Subcutaneous abdominal adipose tissue (tissue), 5 donors: Measurements from ENCODE around the gene CDKAL1.

Experiments used
- H3K27ac ChIP-seq: one replicate; pipeline ENCODE4 v1.7.0; 2013; ENCODE audit warnings: low read depth, mild to moderate bottlenecking, inconsistent platforms, low read length, moderate library complexity
- H3K27me3 ChIP-seq, 5 donors: one replicate each; pipeline ENCODE4 v1.7.0; 2013; ENCODE audit warnings: low read length in 5 of 5, inconsistent platforms in 1 of 5; ENCODE audit not compliant: control insufficient read depth in 5 of 5, insufficient read depth in 4 of 5
- H3K36me3 ChIP-seq, 5 donors: one replicate each; pipeline ENCODE4 v1.7.0; 2013; ENCODE audit warnings: low read length in 5 of 5; ENCODE audit not compliant: control insufficient read depth in 5 of 5, insufficient read depth in 5 of 5
- H3K4me1 ChIP-seq, 5 donors: one replicate each; pipeline ENCODE4 v1.7.0; 2013; ENCODE audit warnings: low read length in 5 of 5, mild to moderate bottlenecking in 3 of 5, moderate library complexity in 1 of 5; ENCODE audit not compliant: control insufficient read depth in 5 of 5, insufficient read depth in 5 of 5
- H3K4me3 ChIP-seq, 5 donors: one replicate each; pipeline ENCODE4 v1.7.0; 2013; ENCODE audit warnings: low read length in 5 of 5, low read depth in 1 of 5
- H3K9ac ChIP-seq, 5 donors: one replicate each; pipeline ENCODE4 v1.7.0; 2013; ENCODE audit warnings: low read length in 5 of 5, mild to moderate bottlenecking in 4 of 5, moderate library complexity in 3 of 5
- H3K9me3 ChIP-seq, 5 donors: one replicate each; pipeline ENCODE4 v1.7.0; 2013; ENCODE audit warnings: low read length in 5 of 5; ENCODE audit not compliant: control insufficient read depth in 5 of 5
- donor health status: healthy.
- donor health status: healthy.
- donor health status: healthy.
- donor health status: healthy.
- donor health status: healthy.

CDKAL1 gene

GRCh38 chr6:20534295-20535262 lies at the start of gene CDKAL1:
Gene CDKAL1, plus strand, starts transcription at chr6:20534457. Its CDS starts 11,894 bp downstream, at chr6:20546351.
- Histone ChIP-seq H3K9me3 (no peaks in the 10 kb centered on the region), H3K36me3 (peaks cover 0 to 15% (median 3%) of the 10 kb centered on the region in 5 donors), H3K27me3 (no peaks in the 10 kb centered on the region), H3K27ac (peak within 1 kb of the TSS; percentile 88), H3K4me3 (peak within 1 kb of the TSS; percentile 73 to 99 (median 98)), H3K4me1 (peaks cover 0 to 23% (median 18%) of the 10 kb centered on the region in 5 donors), H3K9ac (peak within 1 kb of the TSS; percentile 72 to 99 (median 88))

- peaks cover 0 to 15% (median 12%) of the 10 kb centered on the region in 5 donors for H3K4me1 ChIP-seq
- H3K36me3 ChIP-seq, result peaks cover 8 to 37% (median 13%) of the 10 kb centered on the region in 5 donors
These were observed 47.6 kb upstream of the CDKAL1 start for GRCh38 chr6:20486641-20487040.

GRCh38 chr6:20487669-20488375 lies 46.4 kb upstream of the CDKAL1 start:
- no peak overlapping the region for H3K27ac ChIP-seq
- peaks cover 3 to 34% (median 13%) of the 10 kb centered on the region in 5 donors for H3K36me3 ChIP-seq
- no peak overlapping the region for H3K4me3 ChIP-seq
- no peaks in the 10 kb centered on the region for H3K9me3 ChIP-seq
- H3K9ac ChIP-seq, result no peak overlapping the region
- H3K4me1 ChIP-seq, result peaks cover 0 to 15% (median 12%) of the 10 kb centered on the region in 5 donors
- no peaks in the 10 kb centered on the region for H3K27me3 ChIP-seq

More at GRCh38 chr6:20486641-20487040, 47.6 kb upstream of the CDKAL1 start:
- H3K4me3 ChIP-seq, result no peak overlapping the region
- H3K27me3 ChIP-seq, result no peaks in the 10 kb centered on the region
- H3K27ac ChIP-seq, result no peak overlapping the region
- no peak overlapping the region for H3K9ac ChIP-seq
- no peaks in the 10 kb centered on the region for H3K9me3 ChIP-seq

- peaks cover 0 to 33% (median 13%) of the 10 kb centered on the region in 5 donors for H3K36me3 ChIP-seq
These were observed 43.7 kb upstream of the CDKAL1 start for GRCh38 chr6:20490591-20490990.

GRCh38 chr6:20492099-20492498 lies 42.2 kb upstream of the CDKAL1 start:
- no peak overlapping the region for H3K27ac ChIP-seq
- H3K27me3 ChIP-seq, result no peaks in the 10 kb centered on the region
- H3K9ac ChIP-seq, result no peak overlapping the region
- peaks cover 0 to 1% (median 0%) of the 10 kb centered on the region in 5 donors for H3K4me1 ChIP-seq
- H3K9me3 ChIP-seq, result no peaks in the 10 kb centered on the region
- no peak overlapping the region for H3K4me3 ChIP-seq
- H3K36me3 ChIP-seq, result peaks cover 0 to 28% (median 13%) of the 10 kb centered on the region in 5 donors

More at GRCh38 chr6:20490591-20490990, 43.7 kb upstream of the CDKAL1 start:
- Histone ChIP-seq H3K9me3 (no peaks in the 10 kb centered on the region), H3K4me3 (no peak overlapping the region), H3K27ac (no peak overlapping the region), H3K27me3 (no peaks in the 10 kb centered on the region), H3K4me1 (no peaks in the 10 kb centered on the region), H3K9ac (no peak overlapping the region)

- no peak overlapping the region for H3K27ac ChIP-seq
- H3K9ac ChIP-seq, result no peak overlapping the region
- no peaks in the 10 kb centered on the region for H3K27me3 ChIP-seq
- H3K9me3 ChIP-seq, result no peaks in the 10 kb centered on the region
- no peaks in the 10 kb centered on the region for H3K36me3 ChIP-seq
- no peak overlapping the region for H3K4me3 ChIP-seq
- peaks cover 0 to 6% (median 0%) of the 10 kb centered on the region in 5 donors for H3K4me1 ChIP-seq
These were observed 36.8 kb upstream of the CDKAL1 start for GRCh38 chr6:20497216-20498040.

GRCh38 chr6:20498041-20498385 lies 36.2 kb upstream of the CDKAL1 start:
- Histone ChIP-seq H3K4me1 (peaks cover 0 to 6% (median 0%) of the 10 kb centered on the region in 5 donors), H3K4me3 (no peak overlapping the region), H3K27ac (no peak overlapping the region), H3K27me3 (no peaks in the 10 kb centered on the region), H3K9ac (no peak overlapping the region), H3K36me3 (no peaks in the 10 kb centered on the region), H3K9me3 (no peaks in the 10 kb centered on the region)

GRCh38 chr6:20509212-20509611 lies 25.0 kb upstream of the CDKAL1 start:
- Histone ChIP-seq H3K27me3 (no peaks in the 10 kb centered on the region), H3K9ac (no peak overlapping the region), H3K4me3 (no peak overlapping the region), H3K36me3 (no peaks in the 10 kb centered on the region), H3K27ac (no peak overlapping the region), H3K4me1 (no peaks in the 10 kb centered on the region), H3K9me3 (no peaks in the 10 kb centered on the region)

GRCh38 chr6:20511852-20512251 lies 22.4 kb upstream of the CDKAL1 start:
- H3K36me3 ChIP-seq, result no peaks in the 10 kb centered on the region
- H3K4me1 ChIP-seq, result no peaks in the 10 kb centered on the region
- H3K9me3 ChIP-seq, result no peaks in the 10 kb centered on the region
- no peaks in the 10 kb centered on the region for H3K27me3 ChIP-seq
- no peak overlapping the region for H3K9ac ChIP-seq
- no peak overlapping the region for H3K27ac ChIP-seq
- H3K4me3 ChIP-seq, result no peak overlapping the region
